ENCODE results near the gene OTOP2. TPM values are rescaled to one million over a fixed set of nuclear protein-coding genes. Genes with fewer than 3 reads are reported as not detected.

Gene OTOP2
- total and polyA plus RNA-seq, 2 of the 4 experiments (the other 2 are of a cell fraction): not detected

DNA sequence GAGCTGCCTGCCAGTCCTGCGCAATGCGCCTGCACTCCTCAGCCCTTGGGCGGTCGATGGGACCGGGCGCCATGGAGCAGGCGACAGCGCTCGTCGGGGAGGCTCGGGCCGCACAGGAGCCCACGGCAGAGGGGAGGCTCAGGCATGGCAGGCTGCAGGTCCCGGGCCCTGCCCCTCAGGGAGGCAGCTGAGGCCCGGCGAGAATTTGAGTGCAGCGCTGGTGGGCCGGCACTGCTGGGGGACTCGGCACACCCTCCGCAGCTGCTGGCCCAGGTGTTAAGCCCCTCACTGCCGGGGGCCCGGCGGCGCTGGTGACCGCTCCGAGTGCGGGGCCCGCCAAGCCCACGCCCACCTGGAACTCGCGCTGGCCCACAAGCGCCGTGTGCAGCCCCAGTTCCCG, 17.1 kb upstream of the OTOP2 start:
- Histone ChIP-seq H2AK9ac (replicated peaks; ENCODE audit: low read depth, low read length, poor library complexity) (no peak overlapping the region), H3K27me3 (ENCODE audit: control insufficient read depth, insufficient read depth, low read length) (peaks cover 19% of the 10 kb centered on the region), H2AFZ (replicated peaks; ENCODE audit: low read length, poor library complexity) (no peak overlapping the region), H3K36me3 (ENCODE audit: control insufficient read depth, insufficient read depth, low read length) (no peaks in the 10 kb centered on the region), H3K4ac (ENCODE audit: low read depth, low read length) (no peak overlapping the region), H2BK15ac (ENCODE audit: low read depth, low read length) (no peak overlapping the region), H3K18ac (ENCODE audit: low read depth, low read length) (no peak overlapping the region), H3K79me1 (ENCODE audit: low read depth in 1 of 2, low read length in 2 of 2) (no peaks in the 10 kb centered on the region), H2BK120ac (ENCODE audit: low read depth, low read length) (no peak overlapping the region), H2BK20ac (ENCODE audit: low read depth, low read length) (no peak overlapping the region), H2BK5ac (ENCODE audit: low read depth, low read length, poor library complexity, severe bottlenecking) (no peak overlapping the region), H3K23ac (ENCODE audit: low read depth, low read length) (no peak overlapping the region), H3K9ac (ENCODE audit: low read depth, low read length) (no peak overlapping the region), H4K20me1 (ENCODE audit: insufficient read depth, low read length) (no peaks in the 10 kb centered on the region), H3K9me3 (ENCODE audit: control insufficient read depth, insufficient read depth, low read length) (no peaks in the 10 kb centered on the region), H2AK5ac (ENCODE audit: low read depth, low read length) (no peak overlapping the region), H3K4me3 (ENCODE audit: insufficient read depth, low read depth, low read length) (no peak overlapping the region), H3K14ac (replicated peaks; ENCODE audit: low read depth, low read length) (no peak overlapping the region), H3K4me2 (ENCODE audit: low read depth, low read length) (no peak overlapping the region), H4K5ac (ENCODE audit: low read depth, low read length) (no peak overlapping the region), H3K9me1 (ENCODE audit: insufficient read depth, low read length) (no peaks in the 10 kb centered on the region), H4K8ac (ENCODE audit: low read depth in 2 of 2, low read length in 2 of 2) (no peak overlapping the region), H3K56ac (ENCODE audit: extremely low read depth, insufficient read depth, low read length) (no peak overlapping the region), H4K91ac (ENCODE audit: insufficient read depth, low read depth, low read length) (no peak overlapping the region), H3K4me1 (ENCODE audit: control insufficient read depth, insufficient read depth, low read length) (no peaks in the 10 kb centered on the region), H3K27ac (ENCODE audit: insufficient read depth, low read length) (no peak overlapping the region)
- intact Hi-C loops (cut with micrococcal nuclease) (no loop called here), dilution Hi-C loops (cut with HindIII; ENCODE audit: low sequenced_read_pairs, unreplicated experiment) (no loop called here), in situ Hi-C loops (cut with MboI; ENCODE audit: low sequenced_read_pairs) (no loop called here)
- ATAC-seq (ENCODE audit: low read depth): no peak
- TF ChIP-seq CEBPB (IDR thresholded peaks at IDR 0.05; ENCODE audit: low read depth, low read length) (no peak), CHD1 (IDR thresholded peaks at IDR 0.05; ENCODE audit: low read depth, low read length) (no peak), NFE2L2 (IDR thresholded peaks at IDR 0.05; ENCODE audit: low read depth, low read length) (no peak), POLR2A (IDR thresholded peaks at IDR 0.05; ENCODE audit: low read depth, low read length) (no peak), MXI1 (IDR thresholded peaks at IDR 0.05; ENCODE audit: borderline replicate concordance, low read depth, low read length) (no peak), MAZ (IDR thresholded peaks at IDR 0.05; ENCODE audit: borderline replicate concordance, low read depth, low read length) (no peak), BHLHE40 (IDR thresholded peaks at IDR 0.05; ENCODE audit: low read depth, low read length) (no peak), FOS (IDR thresholded peaks at IDR 0.05; ENCODE audit: low read depth, low read length) (no peak), SMC3 (IDR thresholded peaks at IDR 0.05; ENCODE audit: low read depth, low read length) (no peak), RAD21 (IDR thresholded peaks at IDR 0.05; ENCODE audit: low read length) (no peak), RFX5 (IDR thresholded peaks at IDR 0.05; ENCODE audit: low read depth, low read length) (no peak), RCOR1 (IDR thresholded peaks at IDR 0.05; ENCODE audit: insufficient replicate concordance, low read length) (no peak), MAFK (IDR thresholded peaks at IDR 0.05; ENCODE audit: low read depth, low read length) (no peak)
- TF ChIP-seq, protein P1, sequence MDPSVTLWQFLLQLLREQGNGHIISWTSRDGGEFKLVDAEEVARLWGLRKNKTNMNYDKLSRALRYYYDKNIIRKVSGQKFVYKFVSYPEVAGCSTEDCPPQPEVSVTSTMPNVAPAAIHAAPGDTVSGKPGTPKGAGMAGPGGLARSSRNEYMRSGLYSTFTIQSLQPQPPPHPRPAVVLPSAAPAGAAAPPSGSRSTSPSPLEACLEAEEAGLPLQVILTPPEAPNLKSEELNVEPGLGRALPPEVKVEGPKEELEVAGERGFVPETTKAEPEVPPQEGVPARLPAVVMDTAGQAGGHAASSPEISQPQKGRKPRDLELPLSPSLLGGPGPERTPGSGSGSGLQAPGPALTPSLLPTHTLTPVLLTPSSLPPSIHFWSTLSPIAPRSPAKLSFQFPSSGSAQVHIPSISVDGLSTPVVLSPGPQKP (IDR thresholded peaks at IDR 0.05; ENCODE audit: borderline replicate concordance, low read depth, low read length): no peak
- TF ChIP-seq, protein P2, sequence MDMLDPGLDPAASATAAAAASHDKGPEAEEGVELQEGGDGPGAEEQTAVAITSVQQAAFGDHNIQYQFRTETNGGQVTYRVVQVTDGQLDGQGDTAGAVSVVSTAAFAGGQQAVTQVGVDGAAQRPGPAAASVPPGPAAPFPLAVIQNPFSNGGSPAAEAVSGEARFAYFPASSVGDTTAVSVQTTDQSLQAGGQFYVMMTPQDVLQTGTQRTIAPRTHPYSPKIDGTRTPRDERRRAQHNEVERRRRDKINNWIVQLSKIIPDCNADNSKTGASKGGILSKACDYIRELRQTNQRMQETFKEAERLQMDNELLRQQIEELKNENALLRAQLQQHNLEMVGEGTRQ (IDR thresholded peaks at IDR 0.05; ENCODE audit: low read depth, low read length): no peak
- TF ChIP-seq, protein P3, sequence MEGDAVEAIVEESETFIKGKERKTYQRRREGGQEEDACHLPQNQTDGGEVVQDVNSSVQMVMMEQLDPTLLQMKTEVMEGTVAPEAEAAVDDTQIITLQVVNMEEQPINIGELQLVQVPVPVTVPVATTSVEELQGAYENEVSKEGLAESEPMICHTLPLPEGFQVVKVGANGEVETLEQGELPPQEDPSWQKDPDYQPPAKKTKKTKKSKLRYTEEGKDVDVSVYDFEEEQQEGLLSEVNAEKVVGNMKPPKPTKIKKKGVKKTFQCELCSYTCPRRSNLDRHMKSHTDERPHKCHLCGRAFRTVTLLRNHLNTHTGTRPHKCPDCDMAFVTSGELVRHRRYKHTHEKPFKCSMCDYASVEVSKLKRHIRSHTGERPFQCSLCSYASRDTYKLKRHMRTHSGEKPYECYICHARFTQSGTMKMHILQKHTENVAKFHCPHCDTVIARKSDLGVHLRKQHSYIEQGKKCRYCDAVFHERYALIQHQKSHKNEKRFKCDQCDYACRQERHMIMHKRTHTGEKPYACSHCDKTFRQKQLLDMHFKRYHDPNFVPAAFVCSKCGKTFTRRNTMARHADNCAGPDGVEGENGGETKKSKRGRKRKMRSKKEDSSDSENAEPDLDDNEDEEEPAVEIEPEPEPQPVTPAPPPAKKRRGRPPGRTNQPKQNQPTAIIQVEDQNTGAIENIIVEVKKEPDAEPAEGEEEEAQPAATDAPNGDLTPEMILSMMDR (conservative IDR thresholded peaks at IDR 0.05; ENCODE audit: low read depth, low read length): no peak
- DNase-seq: no peak
- BruUV-seq (replicated peaks): no TSS peak
- ChIA-PET CTCF (no interaction called here), POLR2A (ENCODE audit: unreplicated experiment) (no interaction called here)
- 90% methylated on average over 20 of the region's 34 CpGs; no CpG with 5 or more reads in 1 of the 2 experiments for WGBS, 2 experiments (ENCODE audit: extremely low coverage in 2 of 2, insufficient read length in 1 of 2)

Measured in IMR-90 (cell line).